Liver (tissue), 3 donors: ENCODE results near the gene CATSPERB.

Source experiments
- CTCF ChIP-seq: fragments of 150-350 bp; IDR thresholded peaks from 2 replicates; pipeline ENCODE4 v1.5.1; 2017; ENCODE audit warnings: improper control_type of control experiment, low read depth, low read length; ENCODE audit not compliant: missing input control
- FOXA1 ChIP-seq: IDR thresholded peaks from 2 replicates; pipeline ENCODE4 v1.6.1; 2016; ENCODE audit warnings: antibody characterized with exemption
- MAX ChIP-seq: IDR thresholded peaks from 2 replicates; pipeline ENCODE4 v1.6.1; 2016; ENCODE audit warnings: antibody characterized with exemption
- NR2F2 ChIP-seq: IDR thresholded peaks from 2 replicates; pipeline ENCODE4 v1.6.1; 2016; ENCODE audit warnings: antibody characterized with exemption
- RAD21 ChIP-seq, 2 donors: IDR thresholded peaks; 2 replicates each; pipeline ENCODE4 v1.6.1; 2016; ENCODE audit warnings: antibody characterized with exemption in 2 of 2, mild to moderate bottlenecking in 2 of 2
- REST ChIP-seq: IDR thresholded peaks from 2 replicates; pipeline ENCODE4 v1.6.1; 2016; ENCODE audit warnings: antibody characterized with exemption, mild to moderate bottlenecking
- SP1 ChIP-seq: IDR thresholded peaks from 2 replicates; pipeline ENCODE4 v1.6.1; 2018; ENCODE audit warnings: antibody characterized with exemption, mild to moderate bottlenecking
- YY1 ChIP-seq: IDR thresholded peaks from 2 replicates; pipeline ENCODE4 v1.6.1; 2016; ENCODE audit warnings: antibody characterized with exemption, mild to moderate bottlenecking
- ZBTB33 ChIP-seq: IDR thresholded peaks from 2 replicates; pipeline ENCODE4 v1.6.1; 2016; ENCODE audit warnings: antibody characterized with exemption
- donor health status: healthy.
- donor health status: healthy.

- TF ChIP-seq CTCF: no peak
- TF ChIP-seq YY1: no peak
- no peak for TF ChIP-seq ZBTB33
- TF ChIP-seq SP1: no peak
- no peak for TF ChIP-seq NR2F2
- no peak for TF ChIP-seq MAX
- TF ChIP-seq FOXA1: no peak
- no peak for TF ChIP-seq REST
- no peak for TF ChIP-seq RAD21 (IDR thresholded peaks at IDR 0.05)
These were observed 198.3 kb downstream of the CATSPERB start for GRCh38 chr14:91533623-91534022.
